Amniotic epithelial cell (primary cell): ENCODE results near the gene CCDC85B.
A peak's percentile ranks its signal among the peaks of the same experiment; 100 is the strongest.

Experiments used
- DNase-seq: peaks from one replicate; pipeline ENCODE4 v3.0.0-alpha.2; 2010; ENCODE audit warnings: low read depth

CCDC85B gene

GRCh38 chr11:65857853-65858680 lies 32.4 kb upstream of the CCDC85B start, which contains the start of gene CFL1:
Gene CFL1 (minus strand): TSS chr11:65858180. CDS start chr11:65858099, 81 bp downstream.
- peak; percentile 95 for DNase-seq

- no peak for DNase-seq
These were observed 31.8 kb upstream of the CCDC85B start for GRCh38 chr11:65858681-65859087.

DNA sequence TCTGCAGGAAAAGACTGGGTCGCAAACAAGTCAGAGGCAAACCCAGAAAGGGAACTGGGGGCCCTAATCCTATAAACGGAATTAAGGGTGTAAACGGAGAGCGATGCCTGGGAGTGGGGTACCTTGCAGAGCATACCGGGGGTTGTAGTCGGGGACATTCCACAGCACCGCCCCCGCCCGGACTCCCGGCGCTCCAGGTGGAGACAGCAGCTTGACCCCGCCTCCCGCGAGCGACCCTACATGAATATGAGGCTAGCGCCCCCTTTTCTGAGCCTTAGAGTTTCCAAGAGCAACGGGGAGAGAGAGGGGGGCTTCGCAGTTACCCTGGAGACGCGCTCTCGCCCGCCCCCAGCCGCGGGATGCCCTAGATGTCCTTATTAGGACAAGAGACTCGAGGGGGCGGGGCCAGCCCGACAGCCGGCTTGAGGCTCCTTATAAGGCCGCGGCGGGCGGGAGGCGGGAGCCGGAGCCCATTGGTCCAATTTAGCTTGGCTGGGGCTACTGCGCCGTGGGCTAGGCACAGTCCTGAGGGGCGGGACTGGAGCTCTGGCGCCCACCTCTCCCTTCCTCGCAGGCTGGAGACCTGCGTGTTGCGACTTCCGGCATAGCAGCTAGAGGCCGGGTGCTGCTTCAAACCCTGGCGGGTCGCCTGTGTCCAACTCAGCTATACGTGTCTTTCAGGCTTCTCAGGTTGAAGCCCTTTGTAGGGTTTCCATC lies 31.2 kb upstream of the CCDC85B start:
- DNase-seq: peak; percentile 98

GRCh38 chr11:65859812-65860277 lies 30.6 kb upstream of the CCDC85B start:
- DNase-seq: no peak

DNA sequence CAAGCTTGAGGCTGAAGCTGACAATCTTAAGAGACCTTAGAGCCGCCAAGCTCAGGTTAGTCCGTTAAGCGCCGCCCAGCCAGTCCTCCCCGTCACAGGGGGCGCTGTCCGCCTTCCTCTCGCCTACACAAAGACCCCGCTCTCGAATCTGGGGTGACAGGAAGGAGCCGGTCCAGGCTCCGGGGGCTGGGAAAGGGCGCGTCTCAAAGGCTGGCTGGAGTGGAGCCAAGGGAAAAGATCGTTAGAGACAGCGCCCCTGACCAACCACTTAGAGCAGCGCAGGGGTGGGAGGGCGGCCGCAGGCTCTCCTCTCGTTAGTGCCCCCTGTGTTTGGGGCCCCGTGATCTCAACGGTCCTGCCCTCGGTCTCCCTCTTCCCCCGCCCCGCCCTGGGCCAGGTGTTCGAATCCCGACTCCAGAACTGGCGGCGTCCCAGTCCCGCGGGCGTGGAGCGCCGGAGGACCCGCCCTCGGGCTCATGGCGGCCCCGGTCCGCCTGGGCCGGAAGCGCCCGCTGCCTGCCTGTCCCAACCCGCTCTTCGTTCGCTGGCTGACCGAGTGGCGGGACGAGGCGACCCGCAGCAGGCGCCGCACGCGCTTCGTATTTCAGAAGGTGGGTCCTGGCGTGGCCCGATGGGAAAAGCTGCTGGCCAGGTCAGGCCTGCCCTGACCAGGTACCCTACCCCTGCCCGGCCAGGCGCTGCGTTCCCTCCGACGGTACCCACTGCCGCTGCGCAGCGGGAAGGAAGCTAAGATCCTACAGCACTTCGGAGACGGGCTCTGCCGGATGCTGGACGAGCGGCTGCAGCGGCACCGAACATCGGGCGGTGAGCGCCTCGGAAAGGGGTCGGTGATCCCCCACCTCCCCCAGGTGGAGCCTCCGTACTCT lies 30.0 kb upstream of the CCDC85B start, which contains the start of gene MUS81:
TSS of gene MUS81 (plus strand) at position 156 of the 887 bp plus-strand sequence. CDS start at position 477, 321 bp downstream.
- peak; percentile 97 for DNase-seq

DNA sequence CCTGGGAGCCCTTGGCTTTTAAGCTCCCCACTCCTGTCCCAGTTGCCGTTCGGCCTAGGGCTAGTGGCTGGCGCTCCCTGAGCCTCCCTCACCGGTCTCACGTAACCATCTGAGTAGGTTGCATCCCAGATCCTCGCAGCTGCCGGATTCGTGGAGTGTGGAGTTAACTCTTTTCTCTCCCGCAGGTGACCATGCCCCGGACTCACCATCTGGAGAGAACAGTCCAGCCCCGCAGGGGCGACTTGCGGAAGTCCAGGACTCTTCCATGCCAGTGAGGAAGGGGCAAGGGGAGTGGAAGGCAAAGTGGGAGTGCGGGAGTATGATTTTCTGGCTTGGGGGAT lies 29.3 kb upstream of the CCDC85B start:
- no peak for DNase-seq

- no peak for DNase-seq
These were observed 28.8 kb upstream of the CCDC85B start for GRCh38 chr11:65861533-65862183.

GRCh38 chr11:65862191-65862735 lies 28.2 kb upstream of the CCDC85B start:
- DNase-seq: no peak

GRCh38 chr11:65862941-65863888 lies 27.3 kb upstream of the CCDC85B start:
- no peak for DNase-seq

DNA sequence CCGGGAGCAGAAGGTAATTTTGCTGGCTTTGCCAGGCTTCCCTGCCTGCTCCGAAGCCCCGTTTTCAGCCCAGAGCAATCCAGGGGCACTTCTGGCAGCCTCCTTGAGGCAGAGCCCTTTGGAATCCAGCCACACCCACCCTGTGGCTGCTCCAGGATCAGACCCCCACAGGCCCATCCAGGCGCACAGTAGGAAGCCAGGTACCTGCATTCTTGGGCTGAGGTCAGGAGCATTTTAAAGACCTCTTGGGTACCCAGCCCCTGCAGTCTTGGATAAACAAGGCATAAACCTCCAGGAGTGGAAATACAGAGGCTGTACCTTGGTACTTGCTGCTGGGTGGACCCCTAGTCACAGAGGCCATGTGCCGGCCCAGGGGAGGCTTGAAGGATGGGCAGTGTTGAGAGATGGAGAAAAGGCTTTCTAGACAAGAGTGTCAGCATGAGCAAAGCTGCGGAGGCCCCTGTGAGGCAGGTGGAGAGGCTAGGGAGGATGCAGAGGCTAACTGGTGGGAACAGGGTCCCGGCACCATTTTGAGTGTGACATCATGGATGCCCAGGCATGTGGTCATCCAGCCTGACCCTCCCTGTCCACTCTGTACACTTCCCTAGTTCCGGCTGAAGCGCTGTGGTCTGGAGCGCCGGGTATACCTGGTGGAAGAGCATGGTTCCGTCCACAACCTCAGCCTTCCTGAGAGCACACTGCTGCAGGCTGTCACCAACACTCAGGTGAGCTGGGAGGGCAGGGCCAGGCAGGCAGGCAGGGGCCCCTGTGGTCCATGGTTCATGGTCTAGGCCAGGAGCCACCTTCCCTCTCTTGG lies 26.4 kb upstream of the CCDC85B start:
- no peak for DNase-seq

- no peak for DNase-seq
These were observed 25.6 kb upstream of the CCDC85B start for GRCh38 chr11:65864706-65865471.

DNA sequence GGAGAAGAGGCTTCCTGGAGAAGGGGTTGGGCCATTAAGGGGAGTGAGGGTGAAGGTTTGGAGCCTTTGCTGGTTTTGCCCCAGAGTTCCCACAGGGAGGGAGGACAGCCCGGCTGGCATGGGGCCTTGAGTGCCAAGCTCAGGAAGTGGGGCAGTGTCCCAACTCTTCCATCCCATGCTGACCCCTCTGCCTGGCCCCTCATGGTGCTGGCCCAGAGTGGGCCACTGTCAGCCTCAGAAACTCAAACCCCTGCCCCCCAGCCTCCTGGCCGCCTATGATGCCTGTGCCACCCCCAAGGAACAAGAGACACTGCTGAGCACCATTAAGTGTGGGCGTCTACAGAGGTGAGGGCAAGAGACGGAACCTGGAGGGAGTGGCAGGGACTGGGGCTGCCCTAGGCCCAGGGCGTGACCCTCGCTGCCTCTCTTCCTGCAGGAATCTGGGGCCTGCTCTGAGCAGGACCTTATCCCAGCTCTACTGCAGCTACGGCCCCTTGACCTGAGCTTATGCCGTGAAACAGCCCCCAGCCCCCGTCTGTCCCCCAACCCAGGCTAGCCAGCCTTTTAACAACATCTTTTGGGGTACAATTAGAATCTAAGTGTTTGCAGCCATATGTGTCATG lies 24.8 kb upstream of the CCDC85B start:
- DNase-seq: no peak

DNA sequence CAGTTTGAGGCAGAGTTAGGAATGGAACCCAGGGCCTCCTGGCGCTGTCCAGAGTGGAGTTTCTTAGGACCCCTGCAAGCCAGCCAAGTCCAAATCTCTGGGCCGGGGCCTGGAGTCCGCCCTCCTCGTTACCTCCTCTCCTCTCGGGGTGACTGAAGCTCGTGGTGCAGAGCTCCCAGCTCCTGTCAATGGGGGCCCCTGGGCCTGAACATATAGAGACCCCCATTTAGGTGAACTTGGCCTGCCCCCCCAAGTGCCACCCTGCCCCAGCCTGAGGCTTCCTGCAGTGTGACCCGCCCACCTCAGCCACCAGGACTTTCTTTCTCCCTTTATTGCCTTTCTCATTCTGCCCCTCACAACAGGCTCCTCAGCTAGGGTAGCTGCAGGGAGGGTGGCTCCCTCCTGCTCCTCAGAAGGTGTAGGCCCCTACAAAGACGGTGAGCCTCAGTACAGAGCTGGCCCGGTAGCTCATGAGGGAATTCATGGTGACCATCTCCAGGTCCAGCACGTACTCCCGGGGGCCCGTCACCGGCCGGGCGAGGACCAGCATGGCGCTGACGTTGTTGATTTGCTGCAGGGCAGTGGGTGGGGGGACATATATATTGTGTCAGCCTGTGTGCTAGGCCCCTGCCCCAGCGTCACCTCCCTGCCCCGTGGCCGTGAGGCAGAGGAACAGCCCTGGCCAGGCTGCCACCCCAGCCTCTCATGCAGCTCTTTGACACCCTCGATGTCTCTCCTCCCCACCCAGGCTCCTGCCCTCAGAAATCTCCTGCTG lies 23.8 kb upstream of the CCDC85B start:
- DNase-seq: no peak

DNA sequence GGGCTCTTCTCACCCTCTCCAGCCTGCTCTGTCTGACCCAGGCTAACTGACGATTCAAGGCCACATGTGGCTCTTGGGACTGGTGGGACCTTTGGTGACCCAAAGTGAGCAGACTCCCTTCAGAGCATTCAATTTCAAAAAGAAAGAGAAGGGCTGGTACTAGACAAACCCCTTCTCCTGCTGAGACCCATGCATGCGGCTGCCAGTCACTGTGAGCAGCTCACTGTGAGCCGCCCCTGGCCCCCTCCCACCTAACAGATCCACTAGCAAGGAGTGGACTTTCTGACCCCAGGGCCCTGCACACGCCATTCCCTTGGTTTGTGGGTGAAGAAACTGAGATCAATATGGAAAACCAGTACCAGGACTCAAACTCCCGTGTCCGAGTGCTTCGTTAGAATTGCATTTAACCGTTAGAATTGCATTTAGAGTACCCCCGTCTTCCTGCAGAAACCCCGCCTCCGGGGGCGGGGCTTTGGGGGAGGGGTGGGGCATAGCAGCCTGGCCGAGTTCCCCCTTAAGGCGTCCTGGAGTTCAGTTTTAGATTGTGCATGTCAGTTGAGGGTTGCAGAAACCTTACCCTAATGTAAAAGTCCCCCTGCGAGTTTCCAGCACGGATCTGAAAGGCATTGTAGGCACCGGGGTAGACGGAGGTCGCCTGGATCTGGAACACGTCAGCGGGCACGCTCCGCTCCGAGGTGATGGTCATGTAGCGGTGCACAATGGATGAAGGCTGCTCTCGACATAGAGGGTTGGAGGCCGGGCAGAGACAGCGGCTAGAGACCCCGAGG lies 23.0 kb upstream of the CCDC85B start:
- no peak for DNase-seq

DNA sequence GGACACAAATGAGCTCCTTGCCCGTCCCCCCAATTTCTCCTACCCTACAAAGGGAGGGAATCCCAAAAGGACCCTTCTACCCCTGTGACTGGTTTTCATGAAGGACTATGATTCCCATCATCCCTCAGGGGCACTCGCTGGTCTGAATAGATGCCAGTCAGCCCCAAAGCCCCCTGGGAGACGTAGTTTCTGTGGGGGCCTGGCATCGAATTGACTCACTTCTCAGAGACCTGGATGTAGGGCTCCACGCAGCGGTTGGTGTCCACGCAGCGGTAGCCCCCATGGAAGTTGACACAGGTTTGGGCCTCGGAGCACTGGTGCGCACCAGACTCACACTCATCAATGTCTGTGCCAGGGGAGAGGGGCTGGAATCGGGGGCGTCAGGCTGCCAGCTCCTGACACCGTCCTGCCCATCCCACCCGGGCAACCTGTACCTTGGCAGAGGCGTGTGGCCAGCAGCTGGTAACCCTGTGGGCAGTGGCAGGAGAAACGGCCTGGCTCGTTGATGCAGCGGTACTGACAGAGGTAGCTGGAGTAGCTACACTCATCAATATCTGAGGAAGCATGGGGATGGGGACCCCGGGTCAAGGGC lies 22.3 kb upstream of the CCDC85B start:
- no peak for DNase-seq

DNA sequence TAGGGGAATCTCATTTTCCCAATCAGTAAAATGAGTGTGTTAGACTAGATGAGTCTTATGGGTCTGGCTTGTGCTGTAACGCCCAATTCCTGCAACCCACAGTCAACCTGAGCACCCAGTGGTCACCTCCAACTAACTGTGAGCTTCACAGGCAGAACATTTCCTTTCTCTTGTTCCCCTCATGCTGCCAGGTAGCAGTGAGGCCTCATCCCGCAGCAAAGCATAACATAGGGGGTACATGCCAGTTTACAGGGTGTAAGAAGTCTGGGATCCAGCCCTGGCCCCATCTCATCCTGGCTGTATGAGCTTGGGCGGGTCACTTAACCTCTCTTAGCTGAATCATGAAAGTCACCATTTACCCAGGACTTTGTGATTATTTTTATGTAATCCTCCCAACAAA lies 21.6 kb upstream of the CCDC85B start:
- no peak for DNase-seq
